ENCODE measurements around the gene RBM14.
A peak's percentile ranks its signal among the peaks of the same experiment; 100 is the strongest.
"Not testable (repeated sequence)": the region's sequence is repeated elsewhere in the genome, so short reads cannot be mapped to it uniquely, and the experiment has no call there.

The RBM14 gene

GRCh38 chr11:66570850-66571180 lies 45.6 kb upstream of the RBM14 start:
- TF ChIP-seq, protein P1, sequence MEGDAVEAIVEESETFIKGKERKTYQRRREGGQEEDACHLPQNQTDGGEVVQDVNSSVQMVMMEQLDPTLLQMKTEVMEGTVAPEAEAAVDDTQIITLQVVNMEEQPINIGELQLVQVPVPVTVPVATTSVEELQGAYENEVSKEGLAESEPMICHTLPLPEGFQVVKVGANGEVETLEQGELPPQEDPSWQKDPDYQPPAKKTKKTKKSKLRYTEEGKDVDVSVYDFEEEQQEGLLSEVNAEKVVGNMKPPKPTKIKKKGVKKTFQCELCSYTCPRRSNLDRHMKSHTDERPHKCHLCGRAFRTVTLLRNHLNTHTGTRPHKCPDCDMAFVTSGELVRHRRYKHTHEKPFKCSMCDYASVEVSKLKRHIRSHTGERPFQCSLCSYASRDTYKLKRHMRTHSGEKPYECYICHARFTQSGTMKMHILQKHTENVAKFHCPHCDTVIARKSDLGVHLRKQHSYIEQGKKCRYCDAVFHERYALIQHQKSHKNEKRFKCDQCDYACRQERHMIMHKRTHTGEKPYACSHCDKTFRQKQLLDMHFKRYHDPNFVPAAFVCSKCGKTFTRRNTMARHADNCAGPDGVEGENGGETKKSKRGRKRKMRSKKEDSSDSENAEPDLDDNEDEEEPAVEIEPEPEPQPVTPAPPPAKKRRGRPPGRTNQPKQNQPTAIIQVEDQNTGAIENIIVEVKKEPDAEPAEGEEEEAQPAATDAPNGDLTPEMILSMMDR (IDR thresholded peaks at IDR 0.05) = no peak
- Histone ChIP-seq H3K4me3 (ENCODE audit: low read depth in 1 of 2, low read length in 1 of 2) (no peak overlapping the region), H3K9me3 (no peaks in the 10 kb centered on the region), H3K27ac (no peak overlapping the region), H3K4me1 (ENCODE audit: control insufficient read depth in 1 of 2, insufficient read depth in 1 of 2, low read depth in 1 of 2, low read length in 1 of 2) (peaks cover 4 to 5% of the 10 kb centered on the region in 2 experiments), H3K36me3 (no peaks in the 10 kb centered on the region), H3K27me3 (peaks cover 57% of the 10 kb centered on the region)

DNA sequence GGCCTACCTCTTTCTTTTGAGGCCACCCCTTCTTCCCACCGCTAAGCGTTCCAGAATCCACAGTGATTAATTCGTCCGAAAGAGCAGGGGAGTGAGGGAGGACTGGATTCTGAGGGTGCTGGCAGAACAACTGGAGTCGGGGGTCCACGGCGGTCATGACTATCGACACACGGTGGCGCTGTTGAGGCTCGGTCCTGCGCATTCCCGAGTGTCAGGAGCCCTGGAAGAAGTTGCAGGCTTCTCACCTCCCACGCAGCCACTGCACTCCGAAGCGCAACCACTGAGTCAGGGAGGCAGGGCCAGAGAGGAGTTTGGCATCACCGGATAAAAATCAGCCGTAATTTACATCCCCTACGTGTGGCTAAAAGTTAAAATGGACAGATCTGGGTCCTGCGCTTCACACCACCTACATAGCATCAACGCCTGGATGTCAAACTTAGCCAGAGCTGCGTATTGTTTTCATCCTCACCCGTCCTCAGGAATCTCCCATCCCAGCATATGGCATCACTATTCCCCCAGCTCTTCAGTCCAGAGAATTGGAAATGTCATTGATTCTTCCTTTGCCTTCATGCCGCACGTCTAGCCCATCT lies 37.3 kb upstream of the RBM14 start:
- no peaks in the 10 kb centered on the region for H3K9me3 ChIP-seq
- H3K27me3 ChIP-seq = peaks cover 4% of the 10 kb centered on the region
- H3K4me1 ChIP-seq (ENCODE audit: control insufficient read depth in 1 of 2, insufficient read depth in 1 of 2, low read depth in 1 of 2, low read length in 1 of 2) = peaks cover 3 to 6% of the 10 kb centered on the region in 2 experiments
- no peaks in the 10 kb centered on the region for H3K36me3 ChIP-seq
- no peak overlapping the region for H3K4me3 ChIP-seq (ENCODE audit: low read depth in 1 of 2, low read length in 1 of 2)
- TF ChIP-seq, protein P1 (IDR thresholded peaks at IDR 0.05) = peak; percentile 80
- no peak overlapping the region for H3K27ac ChIP-seq

DNA sequence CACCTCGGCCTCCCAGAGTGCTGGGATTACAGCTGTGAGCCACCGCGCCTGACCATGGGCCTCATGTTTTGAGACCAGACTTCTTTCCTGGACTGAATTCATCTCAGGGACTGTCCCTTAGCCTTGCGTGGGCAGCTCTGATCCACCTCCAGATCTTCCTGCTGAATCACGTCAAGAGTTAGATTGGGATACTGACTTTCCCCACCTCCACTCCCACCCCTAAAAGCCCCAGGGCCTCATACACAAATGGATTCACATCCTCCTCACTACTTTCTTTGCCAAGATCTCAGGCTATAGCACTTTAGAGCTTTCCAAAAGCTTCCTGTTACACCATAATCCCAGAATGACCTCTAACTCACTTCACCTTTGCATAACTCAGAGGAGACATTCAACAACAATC lies 35.6 kb upstream of the RBM14 start:
- H3K4me3 ChIP-seq (ENCODE audit: low read depth in 1 of 2, low read length in 1 of 2) = no peak overlapping the region
- TF ChIP-seq, protein P1 (IDR thresholded peaks at IDR 0.05) = no peak

DNA sequence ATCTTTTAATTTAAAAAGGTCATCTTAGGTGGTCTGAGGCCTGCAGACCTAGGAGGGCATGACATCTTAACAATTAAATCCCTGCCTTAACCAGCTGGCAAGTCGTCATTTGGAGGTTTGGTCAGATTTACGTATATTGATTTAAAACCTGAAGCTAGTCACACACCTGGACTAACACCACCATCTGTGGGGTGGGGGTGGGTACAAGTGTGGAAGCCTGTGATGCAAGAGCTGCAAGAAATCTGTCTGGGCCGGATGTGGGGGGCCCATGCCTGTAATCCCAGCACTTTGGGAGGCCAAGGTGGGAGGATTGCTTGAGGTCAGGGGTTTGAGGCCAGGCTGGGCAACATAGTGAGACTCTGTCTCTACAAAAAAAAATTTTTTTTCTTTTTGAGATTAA lies 35.2 kb upstream of the RBM14 start:
- H3K9me3 ChIP-seq = no peaks in the 10 kb centered on the region
- H3K27me3 ChIP-seq = peaks cover 7% of the 10 kb centered on the region
- H3K4me3 ChIP-seq (ENCODE audit: low read depth in 1 of 2, low read length in 1 of 2) = no peak overlapping the region
- TF ChIP-seq, protein P1 (IDR thresholded peaks at IDR 0.05) = no peak
- H3K36me3 ChIP-seq = no peaks in the 10 kb centered on the region
- H3K4me1 ChIP-seq (ENCODE audit: control insufficient read depth in 1 of 2, insufficient read depth in 1 of 2, low read depth in 1 of 2, low read length in 1 of 2) = peaks cover 3 to 6% of the 10 kb centered on the region in 2 experiments
- no peak overlapping the region for H3K27ac ChIP-seq

More for the DNA sequence above, 35.6 kb upstream of the RBM14 start:
- no peak overlapping the region for H3K27ac ChIP-seq
- peaks cover 7% of the 10 kb centered on the region for H3K27me3 ChIP-seq
- no peaks in the 10 kb centered on the region for H3K36me3 ChIP-seq
- H3K9me3 ChIP-seq = no peaks in the 10 kb centered on the region
- peaks cover 3 to 6% of the 10 kb centered on the region in 2 experiments for H3K4me1 ChIP-seq (ENCODE audit: control insufficient read depth in 1 of 2, insufficient read depth in 1 of 2, low read depth in 1 of 2, low read length in 1 of 2)

GRCh38 chr11:66582565-66583147 lies 33.8 kb upstream of the RBM14 start:
- H3K27me3 ChIP-seq; H3K27ac ChIP-seq; H3K4me3 ChIP-seq (ENCODE audit: low read depth in 1 of 2, low read length in 1 of 2); H3K4me1 ChIP-seq (ENCODE audit: control insufficient read depth in 1 of 2, insufficient read depth in 1 of 2, low read depth in 1 of 2, low read length in 1 of 2); H3K36me3 ChIP-seq; H3K9me3 ChIP-seq: not testable (repeated sequence)

DNA sequence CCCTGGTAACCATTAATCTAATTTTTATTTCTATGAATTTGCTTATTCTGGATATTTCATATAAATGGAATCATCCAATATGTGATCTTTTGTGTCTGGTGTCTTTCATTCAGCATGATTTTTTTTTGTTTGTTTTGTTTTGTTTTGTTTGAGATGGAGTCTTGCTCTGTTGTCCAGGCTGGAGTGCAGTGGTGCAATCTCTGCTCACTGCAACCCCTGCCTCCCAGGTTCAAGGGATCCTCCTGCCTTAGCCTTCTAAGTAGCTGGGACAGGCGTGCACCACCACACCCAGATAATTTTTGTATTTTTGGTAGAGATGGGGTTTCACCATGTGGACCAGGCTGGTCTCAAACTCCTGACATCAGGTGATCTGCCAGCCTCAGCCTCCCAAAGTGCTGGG lies 31.0 kb upstream of the RBM14 start:
- H3K4me3 ChIP-seq (ENCODE audit: low read depth in 1 of 2, low read length in 1 of 2); H3K27me3 ChIP-seq; H3K36me3 ChIP-seq; H3K4me1 ChIP-seq (ENCODE audit: control insufficient read depth in 1 of 2, insufficient read depth in 1 of 2, low read depth in 1 of 2, low read length in 1 of 2); H3K27ac ChIP-seq; H3K9me3 ChIP-seq: not testable (repeated sequence)
